ENCODE data around the gene PSD2. TPM values are rescaled to one million over a fixed set of nuclear protein-coding genes. Genes with fewer than 3 reads are reported as not detected.

The PSD2 gene
- total RNA-seq, 1 experiment from 2014 or later: not detected

DNA sequence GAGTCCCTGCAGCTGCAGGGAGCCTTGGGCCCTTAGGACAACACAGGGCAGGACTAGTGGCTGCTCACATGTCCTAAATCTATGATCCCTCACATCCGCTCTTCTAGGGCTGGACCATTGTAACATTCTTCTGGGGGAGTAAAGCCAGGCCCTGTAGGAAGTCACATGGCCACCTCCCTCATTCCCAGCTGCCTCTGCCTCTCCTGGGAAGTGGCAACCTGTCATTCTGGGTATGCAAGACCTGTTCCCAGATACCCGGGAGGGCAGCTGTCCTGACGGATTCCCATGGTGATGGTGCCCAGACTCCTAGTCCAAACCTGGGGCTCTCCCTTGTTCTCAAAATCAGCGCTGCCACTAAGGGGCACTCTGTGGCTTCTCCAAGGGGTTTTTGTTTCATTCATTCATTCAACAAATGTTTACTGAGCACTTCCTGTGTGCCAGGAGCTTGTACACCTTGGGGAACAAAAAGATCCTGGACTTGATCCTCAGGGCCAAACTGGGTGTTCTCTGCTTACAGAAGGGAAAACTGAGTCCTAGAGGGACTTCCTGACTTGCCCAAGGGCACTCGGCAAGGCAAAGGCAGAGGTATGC is 85.6 kb downstream of the PSD2 start:
- DNase-seq: no peak
- Histone ChIP-seq H3K4me3 (ENCODE audit: low read length) (no peak overlapping the region), H3K79me2 (ENCODE audit: low read length) (no peaks in the 10 kb centered on the region), H3K9me2 (replicated peaks; ENCODE audit: insufficient read depth, low read length) (no peaks in the 10 kb centered on the region), H3K4me2 (ENCODE audit: low read depth, low read length, poor library complexity, severe bottlenecking) (no peak overlapping the region), H2AFZ (ENCODE audit: low read length) (no peak overlapping the region), H4K20me1 (ENCODE audit: insufficient read depth, low read depth, low read length) (no peaks in the 10 kb centered on the region), H3K36me3 (ENCODE audit: insufficient read depth, low read length) (no peaks in the 10 kb centered on the region), H3K9me3 (ENCODE audit: low read length) (no peaks in the 10 kb centered on the region), H3K4me1 (ENCODE audit: low read length) (no peaks in the 10 kb centered on the region), H3K27me3 (ENCODE audit: low read length) (no peaks in the 10 kb centered on the region), H3K27ac (ENCODE audit: low read length) (no peak overlapping the region), H3K9ac (ENCODE audit: low read length) (no peak overlapping the region)

- Histone ChIP-seq H3K9me3 (ENCODE audit: low read length) (no peaks in the 10 kb centered on the region), H2AFZ (ENCODE audit: low read length) (no peak overlapping the region), H3K27ac (ENCODE audit: low read length) (no peak overlapping the region), H3K9me2 (replicated peaks; ENCODE audit: insufficient read depth, low read length) (no peaks in the 10 kb centered on the region), H3K36me3 (ENCODE audit: insufficient read depth, low read length) (no peaks in the 10 kb centered on the region), H3K4me2 (ENCODE audit: low read depth, low read length, poor library complexity, severe bottlenecking) (no peak overlapping the region), H3K4me1 (ENCODE audit: low read length) (no peaks in the 10 kb centered on the region), H4K20me1 (ENCODE audit: insufficient read depth, low read depth, low read length) (no peaks in the 10 kb centered on the region), H3K27me3 (ENCODE audit: low read length) (no peaks in the 10 kb centered on the region), H3K4me3 (ENCODE audit: low read length) (no peak overlapping the region), H3K9ac (ENCODE audit: low read length) (no peak overlapping the region), H3K79me2 (ENCODE audit: low read length) (no peaks in the 10 kb centered on the region)
- no peak for DNase-seq
Observed at GRCh38 chr5:139882316-139882715, 86.7 kb downstream of the PSD2 start.

DNA sequence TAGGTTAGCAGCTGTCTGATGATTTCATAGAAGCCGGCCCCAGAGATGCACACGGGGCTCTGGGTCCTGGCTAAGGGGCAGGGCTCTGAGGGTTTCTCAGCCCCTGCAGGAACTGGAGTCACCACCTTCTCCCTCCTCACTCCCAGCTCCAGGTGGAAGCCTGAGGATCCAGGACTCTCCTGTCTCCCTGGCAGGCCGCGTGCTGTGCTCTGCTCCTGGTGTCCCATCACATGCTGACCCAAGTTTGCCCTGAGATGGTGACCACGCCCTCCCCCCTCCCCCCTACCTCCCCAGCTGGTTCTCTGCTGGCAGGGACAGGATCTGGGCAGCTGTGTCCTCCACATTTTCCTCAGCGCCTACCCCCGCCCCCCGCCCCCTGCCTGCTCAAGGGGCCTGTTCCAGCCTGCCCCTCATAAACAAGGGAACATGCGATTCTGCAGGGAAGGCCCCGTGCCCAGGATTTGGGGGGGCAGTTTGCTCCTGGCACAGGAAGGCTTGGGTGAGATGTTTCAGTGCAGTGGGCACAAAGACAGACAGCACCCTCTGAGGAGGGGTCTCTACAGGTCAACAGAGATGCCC is 87.4 kb downstream of the PSD2 start:
- Histone ChIP-seq H3K9me2 (replicated peaks; ENCODE audit: insufficient read depth, low read length) (no peaks in the 10 kb centered on the region), H3K9me3 (ENCODE audit: low read length) (no peaks in the 10 kb centered on the region), H3K4me2 (ENCODE audit: low read depth, low read length, poor library complexity, severe bottlenecking) (no peak overlapping the region), H2AFZ (ENCODE audit: low read length) (no peak overlapping the region), H4K20me1 (ENCODE audit: insufficient read depth, low read depth, low read length) (no peaks in the 10 kb centered on the region), H3K79me2 (ENCODE audit: low read length) (no peaks in the 10 kb centered on the region), H3K27ac (ENCODE audit: low read length) (no peak overlapping the region), H3K4me1 (ENCODE audit: low read length) (no peaks in the 10 kb centered on the region), H3K9ac (ENCODE audit: low read length) (no peak overlapping the region), H3K27me3 (ENCODE audit: low read length) (no peaks in the 10 kb centered on the region), H3K4me3 (ENCODE audit: low read length) (no peak overlapping the region), H3K36me3 (ENCODE audit: insufficient read depth, low read length) (no peaks in the 10 kb centered on the region)
- no peak for DNase-seq

DNA sequence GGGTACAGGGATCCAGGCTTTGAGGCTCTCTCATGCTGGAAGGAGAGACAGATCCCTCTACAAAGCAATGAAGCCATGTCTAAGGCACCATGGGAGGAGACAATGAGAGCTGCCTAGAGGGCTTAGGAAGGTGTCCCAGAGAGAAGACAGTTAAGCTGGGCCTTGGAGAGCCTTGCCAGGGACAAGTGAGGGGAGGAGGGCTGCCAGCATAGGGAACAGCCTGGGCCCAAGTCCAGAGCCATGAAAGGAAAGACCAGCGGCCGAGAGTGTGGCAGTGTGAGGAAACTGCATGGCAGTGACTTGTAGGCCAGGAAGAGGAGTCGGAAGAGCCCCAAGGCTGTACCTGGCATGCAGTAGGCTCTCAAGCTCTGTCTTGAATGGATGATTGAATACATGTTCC is 88.5 kb downstream of the PSD2 start:
- no peaks in the 10 kb centered on the region for H3K9me2 ChIP-seq (replicated peaks; ENCODE audit: insufficient read depth, low read length)
- no peaks in the 10 kb centered on the region for H3K4me1 ChIP-seq (ENCODE audit: low read length)
- no peaks in the 10 kb centered on the region for H3K9me3 ChIP-seq (ENCODE audit: low read length)
- no peak overlapping the region for H3K4me3 ChIP-seq (ENCODE audit: low read length)
- no peaks in the 10 kb centered on the region for H3K27me3 ChIP-seq (ENCODE audit: low read length)
- no peak for DNase-seq
- H3K79me2 ChIP-seq (ENCODE audit: low read length): no peaks in the 10 kb centered on the region
- H2AFZ ChIP-seq (ENCODE audit: low read length): no peak overlapping the region
- no peaks in the 10 kb centered on the region for H4K20me1 ChIP-seq (ENCODE audit: insufficient read depth, low read depth, low read length)
- no peak overlapping the region for H3K9ac ChIP-seq (ENCODE audit: low read length)
- H3K4me2 ChIP-seq (ENCODE audit: low read depth, low read length, poor library complexity, severe bottlenecking): no peak overlapping the region
- H3K27ac ChIP-seq (ENCODE audit: low read length): no peak overlapping the region
- no peaks in the 10 kb centered on the region for H3K36me3 ChIP-seq (ENCODE audit: insufficient read depth, low read length)

- Histone ChIP-seq H3K4me1 (ENCODE audit: low read length) (no peaks in the 10 kb centered on the region), H3K27me3 (ENCODE audit: low read length) (no peaks in the 10 kb centered on the region), H3K4me3 (ENCODE audit: low read length) (no peak overlapping the region), H3K9me2 (replicated peaks; ENCODE audit: insufficient read depth, low read length) (no peaks in the 10 kb centered on the region), H3K4me2 (ENCODE audit: low read depth, low read length, poor library complexity, severe bottlenecking) (no peak overlapping the region), H3K79me2 (ENCODE audit: low read length) (no peaks in the 10 kb centered on the region), H3K27ac (ENCODE audit: low read length) (no peak overlapping the region), H3K9ac (ENCODE audit: low read length) (no peak overlapping the region), H3K9me3 (ENCODE audit: low read length) (no peaks in the 10 kb centered on the region), H4K20me1 (ENCODE audit: insufficient read depth, low read depth, low read length) (no peaks in the 10 kb centered on the region), H2AFZ (ENCODE audit: low read length) (no peak overlapping the region), H3K36me3 (ENCODE audit: insufficient read depth, low read length) (no peaks in the 10 kb centered on the region)
- no peak for DNase-seq
Observed at GRCh38 chr5:139884734-139885133, 89.1 kb downstream of the PSD2 start.

DNA sequence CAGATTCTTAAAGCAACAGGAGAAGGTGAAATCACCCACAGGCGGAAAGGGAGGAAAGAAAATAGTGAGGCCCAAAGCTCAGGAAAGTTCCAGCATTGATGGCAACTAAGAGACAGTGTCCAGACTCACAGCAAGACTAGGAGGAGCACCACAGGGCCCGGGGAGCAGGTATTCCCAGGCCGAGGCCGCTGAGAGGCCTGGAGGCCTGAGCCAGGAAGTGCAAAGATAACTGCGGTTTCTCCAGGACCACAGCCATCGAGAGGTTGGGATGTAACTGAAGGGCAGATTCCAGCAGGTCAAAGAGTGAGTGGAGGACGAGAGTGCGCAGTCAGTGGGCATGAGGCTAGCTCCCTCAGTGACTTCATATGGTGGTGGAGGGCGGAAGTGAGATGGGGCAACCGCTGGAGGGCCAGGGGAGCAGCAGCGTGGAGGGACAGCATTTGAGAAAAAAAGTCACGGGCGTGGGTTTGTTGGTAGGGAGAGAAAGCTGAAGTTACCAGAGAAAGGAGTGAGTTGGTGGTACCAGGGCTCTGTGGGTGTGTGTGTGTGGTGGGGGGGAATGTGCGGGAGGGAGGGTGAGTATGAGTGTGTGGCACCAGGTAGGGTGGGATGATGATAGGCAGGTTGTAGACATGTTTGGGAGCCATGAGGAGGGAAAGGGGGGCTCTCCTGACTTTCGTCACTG is 89.7 kb downstream of the PSD2 start:
- no peaks in the 10 kb centered on the region for H3K79me2 ChIP-seq (ENCODE audit: low read length)
- H2AFZ ChIP-seq (ENCODE audit: low read length): no peak overlapping the region

GRCh38 chr5:139885857-139886208 is 90.2 kb downstream of the PSD2 start:
- H3K27ac ChIP-seq (ENCODE audit: low read length): no peak overlapping the region

More for the DNA sequence above, 89.7 kb downstream of the PSD2 start:
- H3K4me2 ChIP-seq (ENCODE audit: low read depth, low read length, poor library complexity, severe bottlenecking): no peak overlapping the region
- no peak for DNase-seq
- H4K20me1 ChIP-seq (ENCODE audit: insufficient read depth, low read depth, low read length): no peaks in the 10 kb centered on the region
- no peaks in the 10 kb centered on the region for H3K27me3 ChIP-seq (ENCODE audit: low read length)
- no peaks in the 10 kb centered on the region for H3K9me3 ChIP-seq (ENCODE audit: low read length)
- no peak overlapping the region for H3K9ac ChIP-seq (ENCODE audit: low read length)
- no peak overlapping the region for H3K27ac ChIP-seq (ENCODE audit: low read length)
- no peak overlapping the region for H3K4me3 ChIP-seq (ENCODE audit: low read length)
- peaks cover 4% of the 10 kb centered on the region; the same call in 1 of the 2 replicates for H3K4me1 ChIP-seq (ENCODE audit: low read length)
- H3K9me2 ChIP-seq (replicated peaks; ENCODE audit: insufficient read depth, low read length): no peaks in the 10 kb centered on the region
- no peaks in the 10 kb centered on the region for H3K36me3 ChIP-seq (ENCODE audit: insufficient read depth, low read length)

GRCh38 chr5:139886213-139886612 is 90.6 kb downstream of the PSD2 start:
- H3K9me2 ChIP-seq (replicated peaks; ENCODE audit: insufficient read depth, low read length): no peaks in the 10 kb centered on the region
- H3K27me3 ChIP-seq (ENCODE audit: low read length): no peaks in the 10 kb centered on the region
- H3K9me3 ChIP-seq (ENCODE audit: low read length): no peaks in the 10 kb centered on the region
- H2AFZ ChIP-seq (ENCODE audit: low read length): no peak overlapping the region
- no peak overlapping the region for H3K9ac ChIP-seq (ENCODE audit: low read length)
- H3K4me1 ChIP-seq (ENCODE audit: low read length): peaks cover 4% of the 10 kb centered on the region; the same call in 1 of the 2 replicates
- no peak for DNase-seq
- H3K4me2 ChIP-seq (ENCODE audit: low read depth, low read length, poor library complexity, severe bottlenecking): no peak overlapping the region
- no peaks in the 10 kb centered on the region for H3K36me3 ChIP-seq (ENCODE audit: insufficient read depth, low read length)
- H3K79me2 ChIP-seq (ENCODE audit: low read length): no peaks in the 10 kb centered on the region
- H3K27ac ChIP-seq (ENCODE audit: low read length): no peak overlapping the region
- no peaks in the 10 kb centered on the region for H4K20me1 ChIP-seq (ENCODE audit: insufficient read depth, low read depth, low read length)
- H3K4me3 ChIP-seq (ENCODE audit: low read length): no peak overlapping the region

More at GRCh38 chr5:139885857-139886208, 90.2 kb downstream of the PSD2 start:
- no peaks in the 10 kb centered on the region for H3K9me3 ChIP-seq (ENCODE audit: low read length)
- H4K20me1 ChIP-seq (ENCODE audit: insufficient read depth, low read depth, low read length): no peaks in the 10 kb centered on the region
- no peak overlapping the region for H3K4me2 ChIP-seq (ENCODE audit: low read depth, low read length, poor library complexity, severe bottlenecking)
- H3K9ac ChIP-seq (ENCODE audit: low read length): no peak overlapping the region
- no peak for DNase-seq
- H3K9me2 ChIP-seq (replicated peaks; ENCODE audit: insufficient read depth, low read length): no peaks in the 10 kb centered on the region
- H3K4me3 ChIP-seq (ENCODE audit: low read length): no peak overlapping the region
- no peaks in the 10 kb centered on the region for H3K36me3 ChIP-seq (ENCODE audit: insufficient read depth, low read length)
- no peaks in the 10 kb centered on the region for H3K27me3 ChIP-seq (ENCODE audit: low read length)
- H3K79me2 ChIP-seq (ENCODE audit: low read length): no peaks in the 10 kb centered on the region
- H2AFZ ChIP-seq (ENCODE audit: low read length): no peak overlapping the region
- peaks cover 4% of the 10 kb centered on the region; the same call in 1 of the 2 replicates for H3K4me1 ChIP-seq (ENCODE audit: low read length)

Measured in Karpas-422 (cell line).